SK-N-MC (cell line): ENCODE results near the gene CD74.

ENCODE experiments used
- EZH2 ChIP-seq: fragments of 200-600 bp; sonication (generic); IDR thresholded peaks from one replicate; pipeline ENCODE4 v1.6.1; 2017; ENCODE audit warnings: antibody characterized with exemption
- FOXP2 ChIP-seq: optimal IDR thresholded peaks from 2 replicates; pipeline ENCODE3; 2011; ENCODE audit warnings: mild to moderate bottlenecking, moderate library complexity; ENCODE audit not compliant: insufficient read depth; ENCODE audit errors: extremely low read length, control extremely low read depth

DNA sequence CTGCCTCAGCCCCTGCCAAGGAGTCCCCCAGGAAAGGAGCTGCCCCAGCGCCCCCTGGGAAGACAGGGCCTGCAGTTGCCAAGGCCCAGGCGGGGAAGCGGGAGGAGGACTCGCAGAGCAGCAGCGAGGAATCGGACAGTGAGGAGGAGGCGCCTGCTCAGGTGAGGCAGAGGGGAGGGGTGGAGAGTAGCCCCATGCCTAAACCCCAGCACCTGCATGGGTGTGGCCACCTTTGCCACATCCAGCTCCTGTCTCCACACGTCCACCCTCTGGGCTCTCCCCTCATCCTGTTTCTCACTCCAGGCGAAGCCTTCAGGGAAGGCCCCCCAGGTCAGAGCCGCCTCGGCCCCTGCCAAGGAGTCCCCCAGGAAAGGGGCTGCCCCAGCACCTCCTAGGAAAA lies 38.1 kb downstream of the CD74 start:
- TF ChIP-seq FOXP2 (no peak), EZH2 (no peak)
